ENCODE results near the gene LMX1B. TPM values are rescaled to one million over a fixed set of nuclear protein-coding genes. Genes with fewer than 3 reads are reported as not detected.

Gene LMX1B
- total RNA-seq, 4 donors from 2014 or later: 3.2 to 6.9 (median 4.6) TPM

DNA sequence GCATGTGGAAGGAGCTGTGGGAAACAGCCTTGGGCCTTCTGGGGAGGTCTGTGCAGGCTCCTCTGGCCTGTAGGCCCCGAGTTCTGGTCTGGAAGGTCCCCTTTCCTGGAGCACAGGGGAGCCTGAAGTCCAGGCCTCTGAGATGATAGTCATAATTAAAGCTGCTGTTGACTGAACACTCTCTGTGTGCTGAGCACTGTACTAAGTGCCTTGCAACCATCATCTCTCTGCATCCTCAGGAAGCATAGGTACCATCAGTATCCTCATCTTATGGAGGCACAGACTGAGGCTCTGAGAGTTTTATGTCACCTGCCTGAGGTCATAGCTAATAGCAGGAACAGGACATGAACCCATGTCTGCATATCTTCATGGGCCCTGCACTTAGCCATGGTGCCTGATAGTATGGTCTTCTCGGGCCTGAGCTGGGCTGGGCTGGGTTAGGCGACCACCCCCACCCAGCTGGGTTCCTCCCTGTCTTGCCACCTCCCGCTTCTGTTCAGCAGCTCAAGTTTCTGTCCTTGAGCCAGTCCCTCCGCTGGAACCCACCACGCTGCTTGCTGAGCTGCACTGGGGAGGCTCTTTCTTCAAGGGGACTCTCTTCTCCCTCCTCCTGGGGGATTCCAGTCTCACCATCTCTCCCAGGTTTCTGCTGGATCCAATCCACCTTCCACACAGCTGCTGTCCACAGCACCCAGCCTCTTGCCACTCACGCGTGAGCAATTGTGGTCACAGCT, 27.6 kb downstream of the LMX1B start:
- intact Hi-C loops (cut with DNase I; ENCODE audit: low total_unique reads): no loop called here
- DNase-seq (ENCODE audit: low spot score in 2 of 2): no peak
- WGBS, 2 donors: 70 to 94% methylated on average over 8 of the region's 8 CpGs
- no peak for TF ChIP-seq POLR2A (IDR thresholded peaks at IDR 0.05)
- TF ChIP-seq, protein P1, sequence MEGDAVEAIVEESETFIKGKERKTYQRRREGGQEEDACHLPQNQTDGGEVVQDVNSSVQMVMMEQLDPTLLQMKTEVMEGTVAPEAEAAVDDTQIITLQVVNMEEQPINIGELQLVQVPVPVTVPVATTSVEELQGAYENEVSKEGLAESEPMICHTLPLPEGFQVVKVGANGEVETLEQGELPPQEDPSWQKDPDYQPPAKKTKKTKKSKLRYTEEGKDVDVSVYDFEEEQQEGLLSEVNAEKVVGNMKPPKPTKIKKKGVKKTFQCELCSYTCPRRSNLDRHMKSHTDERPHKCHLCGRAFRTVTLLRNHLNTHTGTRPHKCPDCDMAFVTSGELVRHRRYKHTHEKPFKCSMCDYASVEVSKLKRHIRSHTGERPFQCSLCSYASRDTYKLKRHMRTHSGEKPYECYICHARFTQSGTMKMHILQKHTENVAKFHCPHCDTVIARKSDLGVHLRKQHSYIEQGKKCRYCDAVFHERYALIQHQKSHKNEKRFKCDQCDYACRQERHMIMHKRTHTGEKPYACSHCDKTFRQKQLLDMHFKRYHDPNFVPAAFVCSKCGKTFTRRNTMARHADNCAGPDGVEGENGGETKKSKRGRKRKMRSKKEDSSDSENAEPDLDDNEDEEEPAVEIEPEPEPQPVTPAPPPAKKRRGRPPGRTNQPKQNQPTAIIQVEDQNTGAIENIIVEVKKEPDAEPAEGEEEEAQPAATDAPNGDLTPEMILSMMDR (IDR thresholded peaks at IDR 0.05): no peak
- H3K4me3 ChIP-seq (ENCODE audit: low read depth, poor library complexity, severe bottlenecking): no peak overlapping the region

DNA sequence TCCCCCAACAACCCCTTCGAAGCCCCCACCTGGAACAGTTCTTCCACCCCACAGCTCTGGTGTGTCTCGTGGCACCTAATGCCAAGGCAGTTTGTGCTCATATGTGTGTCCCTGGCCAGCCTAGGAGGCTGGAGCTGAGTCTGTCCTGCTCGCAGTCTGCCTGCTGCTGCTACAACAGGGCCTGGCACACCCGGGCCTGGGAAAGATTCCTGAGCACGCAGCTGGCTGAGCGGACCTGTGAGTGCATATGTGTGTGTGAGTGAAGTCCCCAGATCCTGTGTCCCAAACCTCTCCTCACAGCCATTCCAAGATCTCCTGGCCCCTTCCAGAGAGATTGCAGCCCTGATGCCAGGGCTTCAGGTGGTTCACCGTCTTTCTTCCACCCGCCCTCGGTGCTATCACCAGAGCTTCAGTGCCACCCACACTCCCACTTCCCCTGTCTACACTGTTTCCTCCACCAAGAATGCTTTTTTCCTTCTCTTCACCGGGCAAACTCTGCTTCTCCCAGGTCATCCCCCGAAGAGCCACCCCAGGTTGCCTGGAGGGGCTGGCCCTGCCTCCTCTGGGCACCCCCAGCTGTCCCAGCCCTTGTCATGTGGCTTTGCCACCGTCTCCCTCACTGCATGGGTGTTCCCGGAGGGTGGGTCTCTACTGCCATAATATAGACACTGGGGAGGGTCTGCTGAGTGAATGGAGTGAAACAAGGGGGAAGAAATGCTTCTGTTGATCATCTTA, 28.4 kb downstream of the LMX1B start:
- H3K4me3 ChIP-seq (ENCODE audit: low read depth, poor library complexity, severe bottlenecking): no peak overlapping the region
- WGBS, 2 donors: 79 to 83% methylated on average over 13 of the region's 13 CpGs
- DNase-seq (ENCODE audit: low spot score in 2 of 2): no peak
- intact Hi-C loops (cut with DNase I; ENCODE audit: low total_unique reads): no loop called here
- TF ChIP-seq POLR2A (IDR thresholded peaks at IDR 0.05): no peak
- TF ChIP-seq, protein P1 (IDR thresholded peaks at IDR 0.05): no peak

DNA sequence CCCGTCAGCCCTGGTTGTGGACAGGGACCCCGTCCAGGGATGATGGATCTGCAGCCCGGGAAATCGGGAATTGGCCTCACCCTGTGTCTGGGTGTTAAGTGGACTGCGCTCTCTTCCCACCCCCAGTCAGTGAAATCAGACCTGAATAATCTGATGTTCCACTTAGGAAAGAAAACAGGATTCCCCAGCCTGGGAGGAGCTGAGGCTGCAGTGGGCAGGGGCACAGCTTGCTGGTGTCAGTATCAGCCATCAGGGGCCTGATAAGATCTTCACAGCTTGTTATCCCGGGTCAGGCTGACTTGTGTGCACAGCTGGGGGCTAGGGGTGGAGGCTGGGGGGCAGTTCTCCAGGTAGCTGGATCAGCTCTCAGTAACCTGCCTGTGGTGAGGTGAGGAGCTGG, 29.1 kb downstream of the LMX1B start:
- DNase-seq (ENCODE audit: low spot score in 2 of 2): no peak
- intact Hi-C loops (cut with DNase I; ENCODE audit: low total_unique reads): no loop called here

GRCh38 chr9:126643945-126644527, 30.3 kb downstream of the LMX1B start:
- intact Hi-C loops (cut with DNase I; ENCODE audit: low total_unique reads): no loop called here
- TF ChIP-seq POLR2A (IDR thresholded peaks at IDR 0.05): no peak
- TF ChIP-seq, protein P1 (IDR thresholded peaks at IDR 0.05): no peak
- DNase-seq (ENCODE audit: low spot score in 2 of 2): no peak
- WGBS, 2 donors: 56 to 58% methylated on average over 16 of the region's 16 CpGs
- H3K4me3 ChIP-seq (ENCODE audit: low read depth, poor library complexity, severe bottlenecking): no peak overlapping the region

More for the DNA sequence above, 29.1 kb downstream of the LMX1B start:
- TF ChIP-seq, protein P1 (IDR thresholded peaks at IDR 0.05): no peak
- TF ChIP-seq POLR2A (IDR thresholded peaks at IDR 0.05): no peak
- 56 to 85% methylated on average over 5 to 6 of the region's 6 CpGs for WGBS, 2 donors
- no peak overlapping the region for H3K4me3 ChIP-seq (ENCODE audit: low read depth, poor library complexity, severe bottlenecking)

- DNase-seq (ENCODE audit: low spot score in 2 of 2): no peak
- H3K4me3 ChIP-seq (ENCODE audit: low read depth, poor library complexity, severe bottlenecking): no peak overlapping the region
- no peak for TF ChIP-seq POLR2A (IDR thresholded peaks at IDR 0.05)
- TF ChIP-seq, protein P1 (IDR thresholded peaks at IDR 0.05): no peak
- intact Hi-C loops (cut with DNase I; ENCODE audit: low total_unique reads): no loop called here
- WGBS, 2 donors: 60 to 74% methylated on average over 4 of the region's 4 CpGs
Observed at GRCh38 chr9:126646162-126646561, 32.4 kb downstream of the LMX1B start.

All from lower leg skin (tissue), 4 donors.